K562 (cell line): ENCODE results near the gene ARAF. TPM values are rescaled to one million over a fixed set of nuclear protein-coding genes. Genes with fewer than 3 reads are reported as not detected.

Experiments used
- BMI1 ChIP-seq: fragments of 150-350 bp; IDR thresholded peaks from 2 replicates; pipeline ENCODE4 v1.6.1; 2014; ENCODE audit warnings: low read length
- CEBPB ChIP-seq: fragments of 450-650 bp; IDR thresholded peaks from 2 replicates; pipeline ENCODE4 v1.6.1; 2016; ENCODE audit warnings: missing genetic modification characterization, missing compliant biosample characterization
- HCFC1 ChIP-seq: IDR thresholded peaks from 2 replicates; pipeline ENCODE4 v1.6.1; 2012; ENCODE audit warnings: low read depth, low read length, improper control_type of control experiment
- IFI16 ChIP-seq: fragments of 250-450 bp; sonication (Bioruptor Pico); IDR thresholded peaks from 2 replicates; pipeline ENCODE4 v2.1.2; 2022; ENCODE audit warnings: mild to moderate bottlenecking, inconsistent platforms
- NEUROD1 ChIP-seq: fragments of 150-350 bp; IDR thresholded peaks from 2 replicates; pipeline ENCODE4 v1.6.1; 2014; ENCODE audit warnings: borderline replicate concordance, low read length, low read depth; ENCODE audit not compliant: partially characterized antibody
- NR2F6 ChIP-seq: fragments of 450-650 bp; formaldehyde crosslinking; IDR thresholded peaks from 2 replicates; pipeline ENCODE4 v1.4.0; 2020; ENCODE audit warnings: mild to moderate bottlenecking
- NR4A1 ChIP-seq, 2 experiments: fragments of 250-450 bp in 1 of 2; fragments of 450-650 bp in 1 of 2; sonication (Bioruptor Pico) in 1 of 2; IDR thresholded peaks; 2 replicates each; pipeline versions ENCODE4 v1.4.0 to v1.6.1; 2016 to 2020; ENCODE audit warnings: mild to moderate bottlenecking in 2 of 2, missing compliant biosample characterization in 1 of 2, missing genetic modification characterization in 1 of 2, moderate library complexity in 1 of 2
- PHB ChIP-seq: fragments of 250-450 bp; sonication (Bioruptor Pico); IDR thresholded peaks from 2 replicates; pipeline ENCODE4 v1.5.0; 2021
- POLR2B ChIP-seq: fragments of 450-650 bp; IDR thresholded peaks from 2 replicates; pipeline ENCODE4 v1.6.1; 2018; ENCODE audit warnings: low read depth; ENCODE audit not compliant: partially characterized antibody
- POU5F1 ChIP-seq: fragments of 150-350 bp; IDR thresholded peaks from 2 replicates; pipeline ENCODE4 v1.6.1; 2014; ENCODE audit warnings: borderline replicate concordance, low read length, low read depth, mild to moderate bottlenecking; ENCODE audit not compliant: partially characterized antibody
- SAFB ChIP-seq: fragments of 200-400 bp; formaldehyde crosslinking; IDR thresholded peaks from 2 replicates; pipeline ENCODE4 v1.6.1; 2017; ENCODE audit warnings: low read depth, low read length, borderline replicate concordance
- TRIM24 ChIP-seq, 2 experiments: fragments of 450-650 bp; IDR thresholded peaks; 2 replicates each; pipeline ENCODE4 v1.6.1; 2016
- ZBTB17 ChIP-seq: fragments of 450-650 bp; formaldehyde crosslinking; IDR thresholded peaks from 2 replicates; pipeline ENCODE4 v1.4.0; 2020; ENCODE audit warnings: mild to moderate bottlenecking
- ZEB2 ChIP-seq: fragments of 450-650 bp; IDR thresholded peaks from 2 replicates; pipeline ENCODE4 v1.6.1; 2016
- polyA plus RNA-seq, 8 experiments: library from polyadenylated mRNA; depleted of rRNA in 4 of 8; stranded (reverse) in 5 of 8; unstranded in 3 of 8; fragments of >200 nt; fragmentation: Nextera tagmentation in 2 of 8; fragmentation: Illumina TruSeq in 1 of 8; extraction: Ambion mirVana in 2 of 8; extraction: Trizol in 1 of 8; gene quantifications; 2 replicates each; pipeline versions ENCODE4 v1.2.1 to v1.2.3, GENCODE V29; 2011 to 2014; ENCODE audit warnings: inconsistent platforms in 1 of 8, missing spikeins in 1 of 8
- total RNA-seq, 7 experiments: library from RNA; depleted of rRNA in 6 of 7; stranded (reverse); fragments of >200 nt in 6 of 7; fragmentation: Illumina TruSeq in 2 of 7; extraction: Trizol in 2 of 7; gene quantifications; 2 replicates each; pipeline versions ENCODE4 v1.2.1 to v1.2.3, GENCODE V29; 2011 to 2021; ENCODE audit warnings: low replicate concordance in 1 of 7
- TF ChIP-seq, protein P1 (sequence below): sonication (generic); IDR thresholded peaks from 2 replicates; pipeline ENCODE4 v1.6.1; 2016
- TF ChIP-seq, protein P2 (sequence below): fragments of 250-450 bp; sonication (Bioruptor Pico); IDR thresholded peaks from 2 replicates; pipeline ENCODE4 v1.5.0; 2021; ENCODE audit warnings: mild to moderate bottlenecking, moderate library complexity
- TF ChIP-seq, protein P3 (sequence below): fragments of 250-450 bp; sonication (Bioruptor Pico); IDR thresholded peaks from 2 replicates; pipeline ENCODE4 v1.4.0; 2020; ENCODE audit warnings: mild to moderate bottlenecking, moderate library complexity
- TF ChIP-seq, protein P4 (sequence below): sonication (generic); formaldehyde crosslinking; IDR thresholded peaks from 2 replicates; pipeline ENCODE4 v1.8.0; 2022; ENCODE audit warnings: mild to moderate bottlenecking, missing genetic modification reagents
- TF ChIP-seq, protein P5 (sequence below): sonication (generic); formaldehyde crosslinking; IDR thresholded peaks from 2 replicates; pipeline ENCODE4 v1.8.1; 2022; ENCODE audit warnings: missing genetic modification reagents

ARAF gene
- total and polyA plus RNA-seq, 9 of the 15 experiments (the other 6 are each of a cell fraction or from before 2014, with no cell fraction given), result 5.5 to 70.0 (median 29.4) TPM

DNA sequence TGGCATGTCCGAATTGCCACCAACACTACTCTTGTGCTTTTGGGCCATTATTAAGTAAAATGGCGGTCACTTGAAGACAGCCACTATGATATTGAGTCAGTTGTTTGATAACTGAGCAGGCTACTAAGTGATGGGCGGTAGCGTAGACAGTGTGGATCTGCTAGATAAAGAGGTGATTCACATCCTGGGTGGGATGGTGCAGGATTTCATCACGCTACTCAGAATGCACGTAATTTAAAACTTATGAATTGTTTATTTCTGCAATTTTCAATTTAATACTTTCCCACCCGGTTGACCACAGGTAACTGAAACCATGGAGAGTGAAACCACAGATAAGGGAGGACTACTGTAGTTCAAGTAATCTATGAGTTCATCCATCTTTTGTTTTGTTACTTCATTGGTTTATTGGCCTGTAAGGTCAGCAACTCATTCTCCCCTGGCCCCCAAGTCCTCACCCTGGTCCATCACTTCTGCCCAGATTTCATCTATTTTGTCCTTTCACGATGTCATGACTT lies 2.9 kb downstream of the ARAF start (continued):
- TF ChIP-seq ZEB2, result no peak
- TF ChIP-seq POU5F1, result no peak
- TF ChIP-seq NR4A1 (CRISPR knock-in tag; IDR thresholded peaks at IDR 0.05), result no peak
- TF ChIP-seq NR4A1 (tag; IDR thresholded peaks at IDR 0.05), result no peak
- TF ChIP-seq PHB, result no peak
- peak in 1 of 2 experiments; percentile 69; a peak in 1 of 4 replicates for TF ChIP-seq TRIM24 (IDR thresholded peaks at IDR 0.05)
- TF ChIP-seq, protein P1, sequence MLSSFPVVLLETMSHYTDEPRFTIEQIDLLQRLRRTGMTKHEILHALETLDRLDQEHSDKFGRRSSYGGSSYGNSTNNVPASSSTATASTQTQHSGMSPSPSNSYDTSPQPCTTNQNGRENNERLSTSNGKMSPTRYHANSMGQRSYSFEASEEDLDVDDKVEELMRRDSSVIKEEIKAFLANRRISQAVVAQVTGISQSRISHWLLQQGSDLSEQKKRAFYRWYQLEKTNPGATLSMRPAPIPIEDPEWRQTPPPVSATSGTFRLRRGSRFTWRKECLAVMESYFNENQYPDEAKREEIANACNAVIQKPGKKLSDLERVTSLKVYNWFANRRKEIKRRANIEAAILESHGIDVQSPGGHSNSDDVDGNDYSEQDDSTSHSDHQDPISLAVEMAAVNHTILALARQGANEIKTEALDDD, result no peak; the same call in 1 of the 2 replicates
- TF ChIP-seq SAFB, result no peak
- TF ChIP-seq ZBTB17, result no peak
- TF ChIP-seq NR2F6, result no peak
- TF ChIP-seq CEBPB, result peak; percentile 52
- TF ChIP-seq HCFC1, result no peak
- TF ChIP-seq BMI1, result no peak
- peak; percentile 57 for TF ChIP-seq NEUROD1
- TF ChIP-seq, protein P2, sequence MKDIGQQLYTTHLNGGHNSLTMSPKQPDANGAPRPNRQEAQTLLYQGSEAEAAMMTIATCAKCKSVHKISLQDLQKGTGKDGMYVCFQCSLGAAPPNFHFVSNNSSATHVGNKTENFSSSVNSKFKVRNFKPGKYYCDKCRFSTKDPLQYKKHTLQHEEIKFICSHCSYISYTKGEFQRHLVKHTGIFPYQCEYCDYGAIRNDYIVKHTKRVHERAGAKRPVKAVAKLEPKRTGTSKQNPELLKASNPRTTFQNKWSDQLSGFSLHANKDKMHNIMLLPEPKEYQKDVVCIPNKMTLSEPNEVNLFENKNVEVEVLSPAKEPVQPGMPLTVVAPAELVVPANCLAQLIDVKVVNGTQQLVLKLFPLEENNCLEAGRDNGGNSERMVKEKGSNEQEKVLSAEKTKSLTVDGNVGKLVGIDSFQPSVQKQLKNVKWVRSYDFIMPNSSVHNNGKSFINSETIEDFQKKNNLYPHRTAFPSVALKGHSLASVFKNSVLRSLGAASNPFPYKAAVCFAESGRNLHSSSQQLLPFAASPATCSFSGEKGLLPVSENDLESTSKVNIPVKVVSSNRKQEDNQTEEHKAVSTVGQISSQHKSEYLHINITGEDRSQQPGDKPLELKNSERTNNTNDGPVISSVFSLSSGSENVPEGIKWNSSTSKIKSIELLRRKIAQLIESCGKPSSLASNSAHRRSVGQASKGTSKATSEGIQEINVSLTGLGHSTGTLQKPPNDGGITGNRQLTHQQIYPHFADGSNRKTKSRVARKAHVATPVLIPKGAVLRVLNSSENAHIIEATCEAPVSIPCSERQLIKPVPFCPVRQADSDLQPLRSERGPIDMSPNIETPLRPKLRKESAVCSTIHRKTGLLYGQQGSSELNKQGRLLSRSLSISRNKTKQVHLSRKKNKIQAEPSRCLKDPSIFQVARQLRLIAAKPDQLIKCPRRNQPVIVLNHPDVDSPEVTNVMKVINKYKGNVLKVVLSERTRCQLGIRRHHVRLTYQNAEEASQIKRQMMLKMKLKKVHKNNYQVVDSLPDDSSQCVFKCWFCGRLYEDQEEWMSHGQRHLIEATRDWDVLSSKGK (CRISPR knock-in tag), result no peak
- TF ChIP-seq, protein P3, sequence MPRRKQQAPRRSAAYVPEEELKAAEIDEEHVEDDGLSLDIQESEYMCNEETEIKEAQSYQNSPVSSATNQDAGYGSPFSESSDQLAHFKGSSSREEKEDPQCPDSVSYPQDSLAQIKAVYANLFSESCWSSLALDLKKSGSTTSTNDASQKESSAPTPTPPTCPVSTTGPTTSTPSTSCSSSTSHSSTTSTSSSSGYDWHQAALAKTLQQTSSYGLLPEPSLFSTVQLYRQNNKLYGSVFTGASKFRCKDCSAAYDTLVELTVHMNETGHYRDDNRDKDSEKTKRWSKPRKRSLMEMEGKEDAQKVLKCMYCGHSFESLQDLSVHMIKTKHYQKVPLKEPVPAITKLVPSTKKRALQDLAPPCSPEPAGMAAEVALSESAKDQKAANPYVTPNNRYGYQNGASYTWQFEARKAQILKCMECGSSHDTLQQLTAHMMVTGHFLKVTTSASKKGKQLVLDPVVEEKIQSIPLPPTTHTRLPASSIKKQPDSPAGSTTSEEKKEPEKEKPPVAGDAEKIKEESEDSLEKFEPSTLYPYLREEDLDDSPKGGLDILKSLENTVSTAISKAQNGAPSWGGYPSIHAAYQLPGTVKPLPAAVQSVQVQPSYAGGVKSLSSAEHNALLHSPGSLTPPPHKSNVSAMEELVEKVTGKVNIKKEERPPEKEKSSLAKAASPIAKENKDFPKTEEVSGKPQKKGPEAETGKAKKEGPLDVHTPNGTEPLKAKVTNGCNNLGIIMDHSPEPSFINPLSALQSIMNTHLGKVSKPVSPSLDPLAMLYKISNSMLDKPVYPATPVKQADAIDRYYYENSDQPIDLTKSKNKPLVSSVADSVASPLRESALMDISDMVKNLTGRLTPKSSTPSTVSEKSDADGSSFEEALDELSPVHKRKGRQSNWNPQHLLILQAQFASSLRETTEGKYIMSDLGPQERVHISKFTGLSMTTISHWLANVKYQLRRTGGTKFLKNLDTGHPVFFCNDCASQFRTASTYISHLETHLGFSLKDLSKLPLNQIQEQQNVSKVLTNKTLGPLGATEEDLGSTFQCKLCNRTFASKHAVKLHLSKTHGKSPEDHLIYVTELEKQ (CRISPR knock-in tag), result no peak
- TF ChIP-seq, protein P4, sequence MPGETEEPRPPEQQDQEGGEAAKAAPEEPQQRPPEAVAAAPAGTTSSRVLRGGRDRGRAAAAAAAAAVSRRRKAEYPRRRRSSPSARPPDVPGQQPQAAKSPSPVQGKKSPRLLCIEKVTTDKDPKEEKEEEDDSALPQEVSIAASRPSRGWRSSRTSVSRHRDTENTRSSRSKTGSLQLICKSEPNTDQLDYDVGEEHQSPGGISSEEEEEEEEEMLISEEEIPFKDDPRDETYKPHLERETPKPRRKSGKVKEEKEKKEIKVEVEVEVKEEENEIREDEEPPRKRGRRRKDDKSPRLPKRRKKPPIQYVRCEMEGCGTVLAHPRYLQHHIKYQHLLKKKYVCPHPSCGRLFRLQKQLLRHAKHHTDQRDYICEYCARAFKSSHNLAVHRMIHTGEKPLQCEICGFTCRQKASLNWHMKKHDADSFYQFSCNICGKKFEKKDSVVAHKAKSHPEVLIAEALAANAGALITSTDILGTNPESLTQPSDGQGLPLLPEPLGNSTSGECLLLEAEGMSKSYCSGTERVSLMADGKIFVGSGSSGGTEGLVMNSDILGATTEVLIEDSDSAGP (CRISPR knock-in tag), result no peak
- TF ChIP-seq POLR2B, result no peak
- TF ChIP-seq, protein P5, sequence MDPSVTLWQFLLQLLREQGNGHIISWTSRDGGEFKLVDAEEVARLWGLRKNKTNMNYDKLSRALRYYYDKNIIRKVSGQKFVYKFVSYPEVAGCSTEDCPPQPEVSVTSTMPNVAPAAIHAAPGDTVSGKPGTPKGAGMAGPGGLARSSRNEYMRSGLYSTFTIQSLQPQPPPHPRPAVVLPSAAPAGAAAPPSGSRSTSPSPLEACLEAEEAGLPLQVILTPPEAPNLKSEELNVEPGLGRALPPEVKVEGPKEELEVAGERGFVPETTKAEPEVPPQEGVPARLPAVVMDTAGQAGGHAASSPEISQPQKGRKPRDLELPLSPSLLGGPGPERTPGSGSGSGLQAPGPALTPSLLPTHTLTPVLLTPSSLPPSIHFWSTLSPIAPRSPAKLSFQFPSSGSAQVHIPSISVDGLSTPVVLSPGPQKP (CRISPR knock-in tag), result no peak
- TF ChIP-seq IFI16 (CRISPR knock-in tag), result no peak
